Uterus (tissue), 4 donors: Measurements from ENCODE around the gene KCND2. TPM values are rescaled to one million over a fixed set of nuclear protein-coding genes. Genes with fewer than 3 reads are reported as not detected.

Source experiments
- DNase-seq, 2 donors: peaks; one replicate each; pipeline ENCODE4 v3.0.0-alpha.2; 2019 to 2020
- H3K27ac ChIP-seq, 2 donors: fragments of 200-600 bp; sonication (generic); 1 replicate in 1 of 2; 2 replicates in 1 of 2; pipeline ENCODE4 v1.5.1; 2016 to 2018
- H3K27me3 ChIP-seq, 2 donors: fragments of 200-600 bp; sonication (generic); one replicate each; pipeline ENCODE4 v1.5.1; 2018 to 2019; ENCODE audit warnings: control low read depth in 1 of 2
- H3K36me3 ChIP-seq, 2 donors: fragments of 200-600 bp; sonication (generic); one replicate each; pipeline ENCODE4 v1.5.1; 2019; ENCODE audit warnings: control low read depth in 1 of 2
- H3K4me1 ChIP-seq, 2 donors: fragments of 200-600 bp; sonication (generic); one replicate each; pipeline ENCODE4 v1.5.1; 2018 to 2019; ENCODE audit warnings: control low read depth in 1 of 2
- H3K4me3 ChIP-seq, 2 donors: fragments of 200-600 bp; sonication (generic); 1 replicate in 1 of 2; 2 replicates in 1 of 2; pipeline ENCODE4 v1.5.1; 2018 to 2019; ENCODE audit warnings: mild to moderate bottlenecking in 1 of 2
- H3K9me3 ChIP-seq, 2 donors: fragments of 200-600 bp; sonication (generic); one replicate each; pipeline ENCODE4 v1.5.1; 2019; ENCODE audit warnings: control low read depth in 1 of 2
- CTCF ChIP-seq, 4 experiments: fragments of 200-600 bp in 2 of 4; fragments of 450-650 bp in 2 of 4; sonication (generic) in 2 of 4; IDR thresholded peaks; one replicate each; pipeline ENCODE4 v1.5.1; 2016 to 2019; ENCODE audit warnings: antibody characterized with exemption in 4 of 4, mild to moderate bottlenecking in 2 of 4, moderate library complexity in 1 of 4
- POLR2A ChIP-seq, 2 donors: fragments of 450-650 bp; IDR thresholded peaks; one replicate each; pipeline ENCODE4 v1.6.1; 2016; ENCODE audit warnings: antibody characterized with exemption in 2 of 2, mild to moderate bottlenecking in 1 of 2, moderate library complexity in 1 of 2
- intact Hi-C: fragments of 100-400 bp; cut with DNase I; formaldehyde crosslinking; loops from one replicate; pipeline ENCODE4 v1.15.1; 2023; ENCODE audit warnings: low total_unique reads
- total RNA-seq, 4 donors: library from RNA; depleted of rRNA in 3 of 4; stranded (reverse); fragments of >200 nt in 3 of 4; gene quantifications; one replicate each; pipeline versions ENCODE4 v1.1.0 to v1.2.4, GENCODE V29; 2014 to 2023
- donor health status: DM: yes; HTN: yes; CAD: no.

KCND2 gene
- total RNA-seq, 4 donors from 2014 or later: 0.26 to 6.0 (median 4.5) TPM

DNA sequence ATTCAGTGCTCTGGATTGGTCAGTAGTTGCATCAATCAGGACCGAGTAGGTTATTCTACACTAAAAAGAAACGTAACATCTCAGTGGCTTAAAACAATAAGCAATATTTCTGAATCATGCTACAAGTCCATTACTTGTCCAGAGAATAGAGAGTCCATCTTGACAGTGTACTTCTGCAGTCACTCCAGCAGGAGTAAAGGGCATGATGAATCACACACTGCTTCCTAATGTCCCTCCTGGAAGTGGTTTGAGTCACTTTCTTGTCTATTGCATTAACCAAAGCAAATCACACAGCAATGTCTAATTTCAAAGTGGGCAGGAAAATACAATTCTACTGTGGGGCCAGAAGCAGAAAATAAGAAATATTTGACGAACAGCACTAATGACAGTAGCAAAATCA is 460.2 kb downstream of the KCND2 start:
- Histone ChIP-seq H3K27me3 (no peaks in the 10 kb centered on the region), H3K27ac (no peak overlapping the region), H3K36me3 (no peaks in the 10 kb centered on the region), H3K4me1 (no peaks in the 10 kb centered on the region), H3K4me3 (no peak overlapping the region), H3K9me3 (no peaks in the 10 kb centered on the region)
- TF ChIP-seq CTCF (IDR thresholded peaks at IDR 0.05): no peak
- no peak for TF ChIP-seq POLR2A (IDR thresholded peaks at IDR 0.05)
- intact Hi-C loops: no loop called here
- DNase-seq: no peak

- TF ChIP-seq POLR2A (IDR thresholded peaks at IDR 0.05) (no peak), CTCF (IDR thresholded peaks at IDR 0.05) (no peak)
- Histone ChIP-seq H3K27me3 (no peaks in the 10 kb centered on the region), H3K27ac (no peak overlapping the region), H3K36me3 (no peaks in the 10 kb centered on the region), H3K9me3 (no peaks in the 10 kb centered on the region), H3K4me3 (no peak overlapping the region), H3K4me1 (no peaks in the 10 kb centered on the region)
- no peak for DNase-seq
- intact Hi-C loops: no loop called here
These were observed 460.9 kb downstream of the KCND2 start for GRCh38 chr7:120733835-120734234.

DNA sequence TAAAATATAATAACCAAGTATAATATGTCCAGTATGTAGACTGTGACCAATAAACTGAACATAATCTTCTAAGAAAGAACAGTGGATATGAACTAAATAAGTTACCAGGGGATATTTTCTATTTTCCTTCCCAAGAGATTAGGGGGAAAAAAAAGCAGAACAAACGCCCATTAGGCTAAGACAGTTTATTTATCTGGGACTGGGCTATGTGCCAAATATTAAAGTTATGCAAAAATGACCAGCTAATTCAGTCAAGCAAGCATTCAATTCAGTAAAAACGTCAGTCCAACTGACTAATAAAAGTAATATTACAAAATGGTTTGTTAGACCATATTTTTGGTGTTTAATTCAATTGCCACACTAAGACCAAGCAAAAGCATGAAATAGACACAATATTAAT is 462.8 kb downstream of the KCND2 start:
- Histone ChIP-seq H3K27ac (no peak overlapping the region), H3K4me1 (no peaks in the 10 kb centered on the region), H3K27me3 (no peaks in the 10 kb centered on the region), H3K4me3 (no peak overlapping the region), H3K9me3 (no peaks in the 10 kb centered on the region), H3K36me3 (no peaks in the 10 kb centered on the region)
- TF ChIP-seq CTCF (IDR thresholded peaks at IDR 0.05) (no peak), POLR2A (IDR thresholded peaks at IDR 0.05) (no peak)
- intact Hi-C loops: no loop called here
- no peak for DNase-seq

DNA sequence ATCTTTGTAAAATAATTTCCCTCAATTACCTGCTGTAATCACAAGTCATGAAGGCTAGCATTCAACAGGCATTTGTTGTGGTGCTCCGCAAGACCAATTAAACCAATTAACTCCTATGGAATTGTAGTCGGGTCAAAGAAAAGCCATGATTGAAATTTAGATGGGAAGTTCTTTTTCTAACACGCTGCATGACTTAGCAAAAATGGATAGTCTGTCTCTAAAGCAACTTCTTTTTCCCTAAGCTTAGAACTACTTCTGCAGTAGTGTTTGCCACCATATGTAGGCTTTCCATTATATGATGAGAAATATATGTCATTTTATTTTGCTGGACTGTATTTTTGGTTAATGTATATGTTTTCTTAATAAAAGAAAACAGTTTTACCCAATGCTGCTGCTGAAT is 465.8 kb downstream of the KCND2 start:
- Histone ChIP-seq H3K9me3 (no peaks in the 10 kb centered on the region), H3K36me3 (no peaks in the 10 kb centered on the region), H3K4me1 (no peaks in the 10 kb centered on the region), H3K27ac (no peak overlapping the region), H3K27me3 (no peaks in the 10 kb centered on the region), H3K4me3 (no peak overlapping the region)
- intact Hi-C loops: no loop called here
- no peak for DNase-seq
- TF ChIP-seq CTCF (IDR thresholded peaks at IDR 0.05) (no peak), POLR2A (IDR thresholded peaks at IDR 0.05) (no peak)

- Histone ChIP-seq H3K9me3 (no peaks in the 10 kb centered on the region), H3K27ac (no peak overlapping the region), H3K4me3 (no peak overlapping the region), H3K4me1 (no peaks in the 10 kb centered on the region), H3K27me3 (no peaks in the 10 kb centered on the region), H3K36me3 (no peaks in the 10 kb centered on the region)
- TF ChIP-seq POLR2A (IDR thresholded peaks at IDR 0.05) (no peak), CTCF (IDR thresholded peaks at IDR 0.05) (no peak)
- no peak for DNase-seq
- intact Hi-C loops: no loop called here
These were observed 467.4 kb downstream of the KCND2 start for GRCh38 chr7:120740348-120740747.
